SJCRH30 (cell line): ENCODE results near the gene KCNK7. TPM values are rescaled to one million over a fixed set of nuclear protein-coding genes. Genes with fewer than 3 reads are reported as not detected.
A peak's percentile ranks its signal among the peaks of the same experiment; 100 is the strongest.

Source experiments
- DNase-seq, 2 experiments: peaks; one replicate each; pipeline ENCODE4 v3.0.0-alpha.2; 2015 to 2020
- H3K27ac ChIP-seq: fragments of 250-450 bp; sonication (Bioruptor Pico); 2 replicates; pipeline ENCODE4 v1.5.1; 2020; ENCODE audit warnings: mild to moderate bottlenecking, moderate library complexity
- H3K27me3 ChIP-seq: fragments of 250-450 bp; sonication (Bioruptor Pico); 2 replicates; pipeline ENCODE4 v1.5.1; 2020; ENCODE audit warnings: mild to moderate bottlenecking, moderate library complexity
- H3K36me3 ChIP-seq: fragments of 250-450 bp; sonication (Bioruptor Pico); 2 replicates; pipeline ENCODE4 v1.5.1; 2020; ENCODE audit warnings: mild to moderate bottlenecking, moderate library complexity
- H3K4me1 ChIP-seq: fragments of 250-450 bp; sonication (Bioruptor Pico); 2 replicates; pipeline ENCODE4 v1.5.1; 2020; ENCODE audit warnings: mild to moderate bottlenecking, moderate library complexity
- H3K4me3 ChIP-seq: fragments of 250-450 bp; sonication (Bioruptor Pico); 2 replicates; pipeline ENCODE4 v1.5.1; 2020; ENCODE audit warnings: mild to moderate bottlenecking, moderate library complexity
- H3K9me3 ChIP-seq: fragments of 250-450 bp; sonication (Bioruptor Pico); replicated peaks from 2 replicates; pipeline ENCODE4 v1.5.1; 2020; ENCODE audit warnings: mild to moderate bottlenecking, moderate library complexity
- total RNA-seq: library from RNA; depleted of rRNA; stranded (reverse); fragments of >200 nt; shearing (Covaris generic); gene quantifications from 2 replicates; pipeline ENCODE4 v1.2.3, GENCODE V29; 2014

Gene KCNK7
- total RNA-seq, 1 experiment from 2014 or later: 0.28 TPM

- peaks cover 20% of the 10 kb centered on the region for H3K36me3 ChIP-seq
- H3K9me3 ChIP-seq: no peaks in the 10 kb centered on the region
- no peaks in the 10 kb centered on the region for H3K27me3 ChIP-seq
- DNase-seq: no peak
- no peak overlapping the region for H3K4me3 ChIP-seq
- H3K4me1 ChIP-seq: no peaks in the 10 kb centered on the region
- no peak overlapping the region for H3K27ac ChIP-seq
Measured at GRCh38 chr11:65619281-65619928, 23.8 kb upstream of the KCNK7 start.

- no peak overlapping the region for H3K27ac ChIP-seq
- peaks cover 20% of the 10 kb centered on the region for H3K36me3 ChIP-seq
- DNase-seq: no peak
- H3K4me1 ChIP-seq: no peaks in the 10 kb centered on the region
- H3K9me3 ChIP-seq: no peaks in the 10 kb centered on the region
- no peak overlapping the region for H3K4me3 ChIP-seq
- no peaks in the 10 kb centered on the region for H3K27me3 ChIP-seq
Measured at GRCh38 chr11:65618763-65619162, 23.2 kb upstream of the KCNK7 start.

- Histone ChIP-seq H3K36me3 (peaks cover 20% of the 10 kb centered on the region), H3K9me3 (no peaks in the 10 kb centered on the region), H3K27ac (no peak overlapping the region), H3K4me1 (no peaks in the 10 kb centered on the region), H3K27me3 (no peaks in the 10 kb centered on the region), H3K4me3 (no peak overlapping the region)
- no peak for DNase-seq
Measured at GRCh38 chr11:65617990-65618751, 22.6 kb upstream of the KCNK7 start.

- Histone ChIP-seq H3K36me3 (peaks cover 20% of the 10 kb centered on the region), H3K4me1 (no peaks in the 10 kb centered on the region), H3K9me3 (no peaks in the 10 kb centered on the region), H3K4me3 (no peak overlapping the region), H3K27ac (no peak overlapping the region), H3K27me3 (no peaks in the 10 kb centered on the region)
- no peak for DNase-seq
Measured at GRCh38 chr11:65617136-65617850, 21.7 kb upstream of the KCNK7 start.

GRCh38 chr11:65616575-65617001 is 21.0 kb upstream of the KCNK7 start:
- DNase-seq: no peak
- H3K4me3 ChIP-seq: peak overlapping the region; percentile 75
- no peaks in the 10 kb centered on the region for H3K4me1 ChIP-seq
- H3K27ac ChIP-seq: no peak overlapping the region; the same call in 1 of the 2 replicates
- H3K27me3 ChIP-seq: no peaks in the 10 kb centered on the region
- no peaks in the 10 kb centered on the region for H3K9me3 ChIP-seq
- peaks cover 17% of the 10 kb centered on the region for H3K36me3 ChIP-seq

- H3K36me3 ChIP-seq: peaks cover 13% of the 10 kb centered on the region
- peak; percentile 65 to 74 for DNase-seq
- peak overlapping the region; percentile 29; the same call in 1 of the 2 replicates for H3K27ac ChIP-seq
- H3K27me3 ChIP-seq: no peaks in the 10 kb centered on the region
- H3K4me3 ChIP-seq: peak overlapping the region; percentile 75
- H3K9me3 ChIP-seq: no peaks in the 10 kb centered on the region
- no peaks in the 10 kb centered on the region for H3K4me1 ChIP-seq
Measured at GRCh38 chr11:65615950-65616574, 20.5 kb upstream of the KCNK7 start.

- no peaks in the 10 kb centered on the region for H3K9me3 ChIP-seq
- no peaks in the 10 kb centered on the region for H3K4me1 ChIP-seq
- H3K27ac ChIP-seq: peak within 1 kb of the TSS; percentile 29; the same call in 1 of the 2 replicates
- peaks cover 10% of the 10 kb centered on the region; the same call in 1 of the 2 replicates for H3K36me3 ChIP-seq
- peak within 1 kb of the TSS; percentile 75 for H3K4me3 ChIP-seq
- no peaks in the 10 kb centered on the region for H3K27me3 ChIP-seq
- peak; percentile 100 for DNase-seq
Measured at GRCh38 chr11:65615229-65615949, 19.8 kb upstream of the KCNK7 start, which contains the start of gene PCNX3. Gene PCNX3 (plus strand): TSS chr11:65615776. CDS start chr11:65616312, 536 bp downstream.

GRCh38 chr11:65613091-65613928 is 17.7 kb upstream of the KCNK7 start:
- peak overlapping the region; percentile 61 for H3K4me3 ChIP-seq
- H3K9me3 ChIP-seq: no peaks in the 10 kb centered on the region
- no peaks in the 10 kb centered on the region for H3K27me3 ChIP-seq
- no peaks in the 10 kb centered on the region for H3K4me1 ChIP-seq
- H3K36me3 ChIP-seq: peaks cover 6% of the 10 kb centered on the region; the same call in 1 of the 2 replicates
- peak overlapping the region; percentile 28 for H3K27ac ChIP-seq
- DNase-seq: no peak

GRCh38 chr11:65612691-65613090 is 17.1 kb upstream of the KCNK7 start:
- DNase-seq: no peak
- Histone ChIP-seq H3K4me3 (no peak overlapping the region), H3K9me3 (no peaks in the 10 kb centered on the region), H3K36me3 (peaks cover 3% of the 10 kb centered on the region; the same call in 1 of the 2 replicates), H3K27me3 (no peaks in the 10 kb centered on the region), H3K4me1 (no peaks in the 10 kb centered on the region), H3K27ac (no peak overlapping the region)

- DNase-seq: no peak
- Histone ChIP-seq H3K27ac (no peak overlapping the region), H3K27me3 (no peaks in the 10 kb centered on the region), H3K9me3 (no peaks in the 10 kb centered on the region), H3K4me3 (no peak overlapping the region), H3K4me1 (no peaks in the 10 kb centered on the region), H3K36me3 (peaks cover 6% of the 10 kb centered on the region; the same call in 1 of the 2 replicates)
Measured at GRCh38 chr11:65611758-65612603, 16.4 kb upstream of the KCNK7 start.

GRCh38 chr11:65611028-65611757 is 15.6 kb upstream of the KCNK7 start:
- peaks cover 9% of the 10 kb centered on the region; the same call in 1 of the 2 replicates for H3K36me3 ChIP-seq
- H3K27me3 ChIP-seq: no peaks in the 10 kb centered on the region
- no peaks in the 10 kb centered on the region for H3K4me1 ChIP-seq
- H3K27ac ChIP-seq: no peak overlapping the region
- H3K9me3 ChIP-seq: no peaks in the 10 kb centered on the region
- no peak overlapping the region for H3K4me3 ChIP-seq
- no peak for DNase-seq

GRCh38 chr11:65610404-65610803 is 14.8 kb upstream of the KCNK7 start:
- Histone ChIP-seq H3K27ac (no peak overlapping the region), H3K4me3 (no peak overlapping the region), H3K4me1 (no peaks in the 10 kb centered on the region), H3K9me3 (no peaks in the 10 kb centered on the region), H3K27me3 (no peaks in the 10 kb centered on the region), H3K36me3 (peaks cover 17% of the 10 kb centered on the region)
- DNase-seq: no peak
